CD4-positive, alpha-beta memory T cell (primary cell): Measurements from ENCODE around the gene FBXO46. TPM values are rescaled to one million over a fixed set of nuclear protein-coding genes. Genes with fewer than 3 reads are reported as not detected.
A peak's percentile ranks its signal among the peaks of the same experiment; 100 is the strongest.

Experiments
- CTCF ChIA-PET: fragments of 350-600 bp; sonication (Branson Sonifier 250); formaldehyde crosslinking; loops from one replicate; lab custom pipeline; 2021; ENCODE audit warnings: inconsistent platforms; ENCODE audit not compliant: partially characterized antibody; lab: Charles Lee
- POLR2A ChIA-PET: fragments of 350-600 bp; sonication (Branson Sonifier 250); formaldehyde crosslinking; loops from one replicate; lab custom pipeline; 2021; ENCODE audit not compliant: partially characterized antibody; lab: Charles Lee
- DNase-seq, 5 donors: peaks; one replicate each; pipeline versions ENCODE4 v3.0.0 to v3.0.0-alpha.2; 2020 to 2022; ENCODE audit warnings: mixed read lengths in 1 of 5
- H3K27ac ChIP-seq: one replicate; pipeline ENCODE4 v1.7.0; 2013; ENCODE audit warnings: low read depth, low read length
- H3K27me3 ChIP-seq: 2 replicates; pipeline ENCODE4 v1.7.0; 2013; ENCODE audit warnings: mild to moderate bottlenecking, low read length, moderate library complexity; ENCODE audit not compliant: insufficient read depth
- H3K36me3 ChIP-seq: 2 replicates; pipeline ENCODE4 v1.7.0; 2013; ENCODE audit warnings: mild to moderate bottlenecking, low read length, moderate library complexity; ENCODE audit not compliant: insufficient read depth
- H3K4me1 ChIP-seq: 2 replicates; pipeline ENCODE4 v1.7.0; 2013; ENCODE audit warnings: mild to moderate bottlenecking, low read length, moderate library complexity; ENCODE audit not compliant: insufficient read depth
- H3K4me3 ChIP-seq, 2 donors: one replicate each; pipeline ENCODE4 v1.7.0; 2013; ENCODE audit warnings: low read length in 2 of 2, mild to moderate bottlenecking in 1 of 2
- H3K9me3 ChIP-seq, 2 donors: one replicate each; pipeline ENCODE4 v1.7.0; 2013; ENCODE audit warnings: low read length in 2 of 2, control low read depth in 1 of 2; ENCODE audit not compliant: control insufficient read depth in 1 of 2
- H3K27ac Mint-ChIP-seq, 7 donors: one replicate each; pipeline ENCODE4 v1.8.0; 2020 to 2021; ENCODE audit warnings: mixed read lengths in 7 of 7, mild to moderate bottlenecking in 6 of 7, inconsistent platforms in 3 of 7, moderate library complexity in 3 of 7
- H3K27me3 Mint-ChIP-seq, 2 donors: one replicate each; pipeline ENCODE4 v1.8.0; 2020 to 2021; ENCODE audit warnings: mixed read lengths in 2 of 2
- H3K36me3 Mint-ChIP-seq, 2 donors: one replicate each; pipeline ENCODE4 v1.8.0; 2020 to 2021; ENCODE audit warnings: mixed read lengths in 2 of 2, inconsistent platforms in 1 of 2, mild to moderate bottlenecking in 1 of 2
- H3K4me1 Mint-ChIP-seq, 4 donors: one replicate each; pipeline ENCODE4 v1.8.0; 2020 to 2021; ENCODE audit warnings: mixed read lengths in 4 of 4, mild to moderate bottlenecking in 1 of 4
- H3K4me3 Mint-ChIP-seq, 8 donors: one replicate each; pipeline ENCODE4 v1.8.0; 2020 to 2021; ENCODE audit warnings: mixed read lengths in 8 of 8, mild to moderate bottlenecking in 7 of 8, moderate library complexity in 6 of 8, inconsistent platforms in 3 of 8
- H3K9me3 Mint-ChIP-seq, 8 donors: one replicate each; pipeline ENCODE4 v1.8.0; 2020 to 2021; ENCODE audit warnings: mixed read lengths in 8 of 8, mild to moderate bottlenecking in 5 of 8, inconsistent platforms in 3 of 8, moderate library complexity in 1 of 8
- intact Hi-C: fragments of 100-400 bp; cut with micrococcal nuclease; formaldehyde crosslinking; loops from one replicate; pipeline ENCODE4 v1.15.1; 2023
- polyA plus RNA-seq, 2 donors: library from polyadenylated mRNA; unstranded; fragments of 300-500 nt; fragmentation: Illumina TruSeq; gene quantifications; one replicate each; pipeline ENCODE4 v1.2.3, GENCODE V29; 2021
- total RNA-seq, 2 experiments: library from RNA; stranded (reverse); gene quantifications; one replicate each; pipeline ENCODE4 v1.2.3, GENCODE V29; 2021

Gene FBXO46
- total and polyA plus RNA-seq, 4 experiments from 2014 or later = 3.7 to 37.3 (median 25.1) TPM

- Histone ChIP-seq H3K27me3 (no peaks in the 10 kb centered on the region), H3K27ac (peak overlapping the region; percentile 15), H3K4me3 (peak overlapping the region; percentile 57 to 71), H3K9me3 (no peaks in the 10 kb centered on the region), H3K36me3 (no peaks in the 10 kb centered on the region), H3K4me1 (peaks cover 22% of the 10 kb centered on the region)
- Mint-ChIP-seq H3K4me1 (peaks cover 1 to 30% (median 5%) of the 10 kb centered on the region in 4 donors), H3K4me3 (peak overlapping the region; percentile 84 to 92 (median 86)), H3K27me3 (peaks cover 1 to 6% of the 10 kb centered on the region in 2 donors), H3K27ac (peak overlapping the region; percentile 61 to 94 (median 88)), H3K9me3 (peaks cover 0 to 3% (median 0%) of the 10 kb centered on the region in 8 donors), H3K36me3 (peaks cover 0 to 4% of the 10 kb centered on the region in 2 donors)
- ChIA-PET POLR2A (interaction anchor here (0.9 to 6.9 kb wide), 14 partner anchors 9 to 131 kb away, joined by 3 to 84 read pairs (median 10); partner anchors contain the start of genes DMPK, DMWD, FBXO46 and IRF2BP1), CTCF (interaction anchor here (0.6 to 5.3 kb wide), 13 partner anchors 9 to 317 kb away, joined by 3 to 238 read pairs (median 5); partner anchors contain the start of genes DMPK, DMWD, IRF2BP1 and SYMPK)
- intact Hi-C loops = loop anchor here (1.0 to 5.0 kb wide), 8 partner anchors 9 to 247 kb away; partner anchors contain the start of genes DMWD, IRF2BP1, QPCTL and SYMPK
- DNase-seq = peak; percentile 89 to 93 (median 91)
Measured at GRCh38 chr19:45770192-45771101, 39.8 kb upstream of the FBXO46 start.

GRCh38 chr19:45769821-45770191 is 39.1 kb upstream of the FBXO46 start:
- no peaks in the 10 kb centered on the region for H3K9me3 ChIP-seq
- H3K4me3 Mint-ChIP-seq = peak overlapping the region; percentile 84 to 92 (median 86)
- POLR2A ChIA-PET = interaction anchor here (0.9 to 6.9 kb wide), 16 partner anchors 10 to 331 kb away, joined by 3 to 84 read pairs (median 8); partner anchors contain the start of genes DMPK, DMWD, FBXO46 and IRF2BP1
- H3K36me3 ChIP-seq = no peaks in the 10 kb centered on the region
- peak in 4 of 5 donors; percentile 79 to 86 (median 82) for DNase-seq
- CTCF ChIA-PET = interaction anchor here (0.6 to 5.3 kb wide), 16 partner anchors 9 to 971 kb away, joined by 3 to 238 read pairs (median 6); partner anchors contain the start of genes DMPK, DMWD, FBXO46 and IRF2BP1
- H3K27me3 ChIP-seq = no peaks in the 10 kb centered on the region
- H3K27ac Mint-ChIP-seq = peak overlapping the region; percentile 85 to 95 (median 92)
- peaks cover 0 to 3% (median 0%) of the 10 kb centered on the region in 8 donors for H3K9me3 Mint-ChIP-seq
- peaks cover 1 to 10% of the 10 kb centered on the region in 2 donors for H3K27me3 Mint-ChIP-seq
- peaks cover 0 to 4% of the 10 kb centered on the region in 2 donors for H3K36me3 Mint-ChIP-seq
- H3K4me1 Mint-ChIP-seq = peaks cover 1 to 30% (median 5%) of the 10 kb centered on the region in 4 donors
- H3K27ac ChIP-seq = peak overlapping the region; percentile 15
- intact Hi-C loops = loop anchor here (1.0 to 5.0 kb wide), 11 partner anchors 9 to 247 kb away; partner anchors contain the start of genes DMWD, FBXO46, IRF2BP1 and QPCTL
- H3K4me1 ChIP-seq = peaks cover 22% of the 10 kb centered on the region
- peak overlapping the region; percentile 57 to 71 for H3K4me3 ChIP-seq

- CTCF ChIA-PET = interaction anchor here (0.6 to 5.3 kb wide), 20 partner anchors 8 to 970 kb away, joined by 3 to 238 read pairs (median 4); partner anchors contain the start of genes CCDC61, DMPK, DMWD and FBXO46
- Histone ChIP-seq H3K9me3 (no peaks in the 10 kb centered on the region), H3K4me3 (peak within 1 kb of the TSS; percentile 71 to 73), H3K36me3 (no peaks in the 10 kb centered on the region), H3K4me1 (peaks cover 22% of the 10 kb centered on the region), H3K27me3 (no peaks in the 10 kb centered on the region), H3K27ac (peak within 1 kb of the TSS; percentile 47)
- Mint-ChIP-seq H3K27me3 (peaks cover 1 to 14% of the 10 kb centered on the region in 2 donors), H3K4me3 (peak within 1 kb of the TSS; percentile 84 to 92 (median 86)), H3K9me3 (peaks cover 0 to 3% (median 0%) of the 10 kb centered on the region in 8 donors), H3K4me1 (peaks cover 1 to 30% (median 5%) of the 10 kb centered on the region in 4 donors), H3K36me3 (peaks cover 0 to 4% of the 10 kb centered on the region in 2 donors), H3K27ac (peak within 1 kb of the TSS; percentile 85 to 95 (median 92))
- POLR2A ChIA-PET = interaction anchor here (0.7 to 6.9 kb wide), 17 partner anchors 10 to 330 kb away, joined by 3 to 84 read pairs (median 9); partner anchors contain the start of genes DMPK, DMWD, FBXO46 and IRF2BP1
- DNase-seq = peak; percentile 88 to 93 (median 92)
- intact Hi-C loops = loop anchor here (1.0 to 5.0 kb wide), 3 partner anchors 39 to 126 kb away; partner anchors contain the start of gene FBXO46
Measured at GRCh38 chr19:45768984-45769782, 38.5 kb upstream of the FBXO46 start, which contains the start of gene SIX5. TSS of gene SIX5 (minus strand) at chr19:45769252. CDS start at chr19:45768844, 408 bp downstream.

GRCh38 chr19:45768655-45768983 is 37.9 kb upstream of the FBXO46 start:
- peaks cover 22% of the 10 kb centered on the region for H3K4me1 ChIP-seq
- peaks cover 0 to 3% (median 0%) of the 10 kb centered on the region in 8 donors for H3K9me3 Mint-ChIP-seq
- no peaks in the 10 kb centered on the region for H3K36me3 ChIP-seq
- H3K9me3 ChIP-seq = no peaks in the 10 kb centered on the region
- H3K27me3 ChIP-seq = no peaks in the 10 kb centered on the region
- H3K4me1 Mint-ChIP-seq = peaks cover 1 to 30% (median 5%) of the 10 kb centered on the region in 4 donors
- peak in 3 of 5 donors; percentile 24 to 33 (median 31) for DNase-seq
- H3K27me3 Mint-ChIP-seq = peaks cover 1 to 14% of the 10 kb centered on the region in 2 donors
- peak overlapping the region in 3 of 7 donors; percentile 17 to 93 (median 72) for H3K27ac Mint-ChIP-seq
- H3K36me3 Mint-ChIP-seq = peaks cover 0 to 4% of the 10 kb centered on the region in 2 donors
- ChIA-PET POLR2A (interaction anchor here (1.7 to 6.9 kb wide), 9 partner anchors 11 to 117 kb away, joined by 7 to 84 read pairs (median 21); partner anchors contain the start of genes DMWD, FBXO46, IRF2BP1 and QPCTL), CTCF (interaction anchor here (0.8 to 5.3 kb wide), 12 partner anchors 8 to 227 kb away, joined by 3 to 238 read pairs (median 6); partner anchors contain the start of genes CCDC61, DMPK, DMWD and FBXO46)
- intact Hi-C loops = loop anchor here (2.0 to 5.0 kb wide), 2 partner anchors 51 to 126 kb away; no protein-coding TSS in a partner anchor
- peak overlapping the region; percentile 47 for H3K27ac ChIP-seq
- peak overlapping the region; percentile 71 to 73 for H3K4me3 ChIP-seq
- peak overlapping the region; percentile 84 to 92 (median 86) for H3K4me3 Mint-ChIP-seq

- H3K27me3 ChIP-seq = no peaks in the 10 kb centered on the region
- peaks cover 1 to 14% of the 10 kb centered on the region in 2 donors for H3K27me3 Mint-ChIP-seq
- ChIA-PET CTCF (interaction anchor here (1.3 to 5.3 kb wide), 4 partner anchors 11 to 227 kb away, joined by 3 to 238 read pairs (median 6); partner anchors contain the start of genes CCDC61, DMWD and FBXO46), POLR2A (interaction anchor here (0.6 to 6.9 kb wide), 9 partner anchors 11 to 1412 kb away, joined by 3 to 84 read pairs (median 21); partner anchors contain the start of genes DMWD, FBXO46, QPCTL and SNRPD2)
- intact Hi-C loops = loop anchor here (2.0 to 5.0 kb wide), 2 partner anchors 51 to 125 kb away; no protein-coding TSS in a partner anchor
- DNase-seq = peak in 1 of 5 donors; percentile 36
- H3K36me3 Mint-ChIP-seq = peaks cover 0 to 4% of the 10 kb centered on the region in 2 donors
- H3K4me3 Mint-ChIP-seq = peak overlapping the region; percentile 57 to 79 (median 70)
- no peaks in the 10 kb centered on the region for H3K36me3 ChIP-seq
- H3K4me1 Mint-ChIP-seq = peaks cover 1 to 30% (median 5%) of the 10 kb centered on the region in 4 donors
- peaks cover 0 to 3% (median 0%) of the 10 kb centered on the region in 8 donors for H3K9me3 Mint-ChIP-seq
- no peaks in the 10 kb centered on the region for H3K9me3 ChIP-seq
- H3K4me3 ChIP-seq = peak overlapping the region in 1 of 2 donors; percentile 71
- H3K4me1 ChIP-seq = peaks cover 22% of the 10 kb centered on the region
- H3K27ac Mint-ChIP-seq = no peak overlapping the region
- no peak overlapping the region for H3K27ac ChIP-seq
Measured at GRCh38 chr19:45767881-45768654, 37.4 kb upstream of the FBXO46 start.
